Endothelial cell (in vitro differentiated cells): ENCODE measurements around the gene COX8C. TPM values are rescaled to one million over a fixed set of nuclear protein-coding genes. Genes with fewer than 3 reads are reported as not detected.
"Not testable (repeated sequence)": the region's sequence is repeated elsewhere in the genome, so short reads cannot be mapped to it uniquely, and the experiment has no call there.

Source experiments
- DNase-seq: peaks from one replicate; pipeline ENCODE4 v3.0.0; 2021; ENCODE audit warnings: low spot score
- H3K27ac Mint-ChIP-seq: one replicate; pipeline ENCODE4 v1.8.0; 2021; ENCODE audit warnings: mixed read lengths, inconsistent platforms; ENCODE audit not compliant: unreplicated experiment
- H3K27me3 Mint-ChIP-seq: one replicate; pipeline ENCODE4 v1.8.0; 2021; ENCODE audit warnings: mild to moderate bottlenecking, moderate library complexity, mixed read lengths, inconsistent platforms; ENCODE audit not compliant: unreplicated experiment
- H3K36me3 Mint-ChIP-seq: one replicate; pipeline ENCODE4 v1.8.0; 2021; ENCODE audit warnings: mild to moderate bottlenecking, low read depth, mixed read lengths, inconsistent platforms; ENCODE audit not compliant: unreplicated experiment
- H3K4me1 Mint-ChIP-seq: one replicate; pipeline ENCODE4 v1.8.0; 2021; ENCODE audit warnings: mild to moderate bottlenecking, mixed read lengths, inconsistent platforms; ENCODE audit not compliant: unreplicated experiment
- H3K4me3 Mint-ChIP-seq: one replicate; pipeline ENCODE4 v1.8.0; 2021; ENCODE audit warnings: mild to moderate bottlenecking, mixed read lengths, inconsistent platforms; ENCODE audit not compliant: unreplicated experiment
- H3K9me3 Mint-ChIP-seq: one replicate; pipeline ENCODE4 v1.8.0; 2021; ENCODE audit warnings: mixed read lengths, inconsistent platforms; ENCODE audit not compliant: unreplicated experiment
- CTCF ChIP-seq: fragments of 200-600 bp; sonication (generic); IDR thresholded peaks from one replicate; pipeline ENCODE4 v1.5.0; 2021; ENCODE audit warnings: antibody characterized with exemption; ENCODE audit not compliant: unreplicated experiment
- total RNA-seq: library from RNA; stranded (reverse); fragmentation: NEBNext Ultra II Directional; extraction: Animal tissue kit (Norgen Biotek cat#: 25700); gene quantifications from one replicate; pipeline ENCODE4 v1.2.1, GENCODE V29; 2021; ENCODE audit not compliant: unreplicated experiment

Gene COX8C
- total RNA-seq, 1 donor from 2014 or later: not detected

- no peak overlapping the region for H3K4me3 Mint-ChIP-seq
- no peak for TF ChIP-seq CTCF
- no peaks in the 10 kb centered on the region for H3K4me1 Mint-ChIP-seq
- H3K9me3 Mint-ChIP-seq: no peaks in the 10 kb centered on the region
- no peak overlapping the region for H3K27ac Mint-ChIP-seq
- no peaks in the 10 kb centered on the region for H3K36me3 Mint-ChIP-seq
- no peak for DNase-seq
- no peaks in the 10 kb centered on the region for H3K27me3 Mint-ChIP-seq
These were observed 22.2 kb downstream of the COX8C start for GRCh38 chr14:93368996-93369712.

- DNase-seq: no peak
- H3K9me3 Mint-ChIP-seq: no peaks in the 10 kb centered on the region
- no peak for TF ChIP-seq CTCF
- no peaks in the 10 kb centered on the region for H3K27me3 Mint-ChIP-seq
- H3K36me3 Mint-ChIP-seq: no peaks in the 10 kb centered on the region
- no peak overlapping the region for H3K27ac Mint-ChIP-seq
- no peaks in the 10 kb centered on the region for H3K4me1 Mint-ChIP-seq
- H3K4me3 Mint-ChIP-seq: no peak overlapping the region
These were observed 22.8 kb downstream of the COX8C start for GRCh38 chr14:93369713-93370266.

- no peak for DNase-seq
- TF ChIP-seq CTCF: no peak
- Mint-ChIP-seq H3K9me3 (no peaks in the 10 kb centered on the region), H3K4me3 (no peak overlapping the region), H3K36me3 (no peaks in the 10 kb centered on the region), H3K4me1 (no peaks in the 10 kb centered on the region), H3K27ac (no peak overlapping the region), H3K27me3 (no peaks in the 10 kb centered on the region)
These were observed 28.7 kb downstream of the COX8C start for GRCh38 chr14:93375673-93376156.

GRCh38 chr14:93379831-93380230 is 32.8 kb downstream of the COX8C start:
- TF ChIP-seq CTCF: no peak
- no peak for DNase-seq
- Mint-ChIP-seq H3K27me3 (no peaks in the 10 kb centered on the region), H3K4me1 (no peaks in the 10 kb centered on the region), H3K27ac (no peak overlapping the region), H3K9me3 (no peaks in the 10 kb centered on the region), H3K4me3 (no peak overlapping the region), H3K36me3 (no peaks in the 10 kb centered on the region)

- no peaks in the 10 kb centered on the region for H3K27me3 Mint-ChIP-seq
- no peaks in the 10 kb centered on the region for H3K9me3 Mint-ChIP-seq
- no peak overlapping the region for H3K4me3 Mint-ChIP-seq
- no peaks in the 10 kb centered on the region for H3K36me3 Mint-ChIP-seq
- no peaks in the 10 kb centered on the region for H3K4me1 Mint-ChIP-seq
- DNase-seq: no peak
- no peak for TF ChIP-seq CTCF
- no peak overlapping the region for H3K27ac Mint-ChIP-seq
These were observed 34.7 kb downstream of the COX8C start for GRCh38 chr14:93381644-93382043.

- H3K4me3 Mint-ChIP-seq, H3K4me1 Mint-ChIP-seq, H3K27me3 Mint-ChIP-seq, H3K36me3 Mint-ChIP-seq, H3K27ac Mint-ChIP-seq, DNase-seq, H3K9me3 Mint-ChIP-seq: not testable (repeated sequence)
These were observed 37.3 kb downstream of the COX8C start for GRCh38 chr14:93384256-93384655.
